ENCODE results near the gene PIF1.
"Not testable (repeated sequence)": the region's sequence is repeated elsewhere in the genome, so short reads cannot be mapped to it uniquely, and the experiment has no call there.

- TF ChIP-seq POLR2AphosphoS5 (IDR thresholded peaks at IDR 0.05; ENCODE audit: low read depth, low read length); TAF1 (IDR thresholded peaks at IDR 0.05; ENCODE audit: borderline replicate concordance, low read depth, low read length): not testable (repeated sequence)
Observed at GRCh38 chr15:64798905-64799304, 26.5 kb downstream of the PIF1 start.

Measured in GM12892 (cell line).